Glomerular visceral epithelial cell (primary cell): Measurements from ENCODE around the gene CADPS2.

Experiments
- DNase-seq: peaks from one replicate; pipeline ENCODE4 v3.0.0-alpha.2; 2016; ENCODE audit errors: extremely low spot score

Gene CADPS2

DNA sequence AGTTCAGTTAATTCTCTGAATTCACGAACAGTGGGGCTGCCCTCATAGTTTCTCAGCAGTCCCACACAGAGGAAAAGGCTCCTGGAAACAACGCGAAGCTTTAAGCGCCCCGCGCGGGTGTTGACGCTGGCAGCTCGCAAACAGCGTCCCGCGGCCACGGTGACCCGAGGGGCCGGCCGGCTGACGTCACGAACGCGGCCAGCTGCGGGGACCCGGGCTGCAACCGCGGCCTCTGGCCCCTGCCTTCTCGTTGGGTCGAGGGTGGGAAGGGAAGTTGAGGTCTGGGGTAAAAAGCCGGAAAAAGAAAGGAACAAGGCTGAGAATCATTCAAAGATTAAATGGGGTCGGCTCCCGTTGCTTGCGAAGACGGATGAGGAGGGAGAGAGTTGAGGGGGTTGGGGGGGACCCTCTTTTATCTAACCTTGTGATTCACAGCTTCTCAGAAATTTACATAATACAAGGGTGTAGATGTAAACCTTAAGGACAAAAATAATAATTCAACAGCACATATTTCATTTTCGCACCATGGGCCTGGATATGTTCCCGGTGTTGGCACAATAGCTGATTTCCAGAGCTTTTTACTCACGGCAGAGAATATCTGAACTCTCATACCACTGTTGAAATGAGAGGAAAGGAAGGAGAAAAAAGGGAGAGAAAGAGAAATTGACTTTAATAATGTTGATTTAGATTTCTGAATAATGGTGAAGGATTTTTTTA is 574.4 kb downstream of the CADPS2 start:
- DNase-seq = no peak

DNA sequence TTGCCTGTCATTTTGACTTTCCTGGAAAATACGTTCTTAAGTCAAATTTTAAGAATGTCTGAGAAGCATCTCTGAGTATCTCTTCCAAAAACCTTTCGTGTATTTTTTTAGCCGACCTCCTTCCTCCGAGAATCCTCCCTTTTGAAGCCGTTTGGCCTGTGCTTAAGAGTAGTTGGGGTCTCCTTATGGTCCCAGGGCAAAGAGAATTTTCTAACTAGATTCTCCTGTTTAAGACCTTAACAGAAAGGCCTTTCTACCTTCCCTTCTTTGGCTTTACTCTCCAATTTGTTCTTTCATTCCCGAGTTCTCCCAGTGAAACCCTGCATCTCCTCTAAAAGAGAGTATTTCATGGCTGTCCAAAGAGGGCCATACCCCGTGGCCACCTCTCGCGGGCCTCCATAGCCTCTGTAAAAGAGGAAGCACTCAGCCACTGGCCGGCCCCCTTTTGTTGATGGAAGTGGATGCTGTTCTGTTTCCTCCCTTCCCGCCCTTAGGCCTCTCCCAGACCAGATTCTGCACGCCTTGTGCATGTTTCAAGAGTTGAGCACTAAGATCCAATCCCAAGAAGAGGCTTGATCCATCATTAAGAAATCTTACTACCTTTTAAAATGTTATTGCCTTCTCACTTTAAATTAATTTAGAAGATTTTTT is 575.1 kb downstream of the CADPS2 start:
- DNase-seq = no peak

- no peak for DNase-seq
Measured at GRCh38 chr7:122310119-122311021, 575.9 kb downstream of the CADPS2 start.

GRCh38 chr7:122309421-122309820 is 576.8 kb downstream of the CADPS2 start:
- no peak for DNase-seq

- no peak for DNase-seq
Measured at GRCh38 chr7:122307228-122307621, 579.0 kb downstream of the CADPS2 start.

- no peak for DNase-seq
Measured at GRCh38 chr7:122306320-122307227, 579.7 kb downstream of the CADPS2 start.

DNA sequence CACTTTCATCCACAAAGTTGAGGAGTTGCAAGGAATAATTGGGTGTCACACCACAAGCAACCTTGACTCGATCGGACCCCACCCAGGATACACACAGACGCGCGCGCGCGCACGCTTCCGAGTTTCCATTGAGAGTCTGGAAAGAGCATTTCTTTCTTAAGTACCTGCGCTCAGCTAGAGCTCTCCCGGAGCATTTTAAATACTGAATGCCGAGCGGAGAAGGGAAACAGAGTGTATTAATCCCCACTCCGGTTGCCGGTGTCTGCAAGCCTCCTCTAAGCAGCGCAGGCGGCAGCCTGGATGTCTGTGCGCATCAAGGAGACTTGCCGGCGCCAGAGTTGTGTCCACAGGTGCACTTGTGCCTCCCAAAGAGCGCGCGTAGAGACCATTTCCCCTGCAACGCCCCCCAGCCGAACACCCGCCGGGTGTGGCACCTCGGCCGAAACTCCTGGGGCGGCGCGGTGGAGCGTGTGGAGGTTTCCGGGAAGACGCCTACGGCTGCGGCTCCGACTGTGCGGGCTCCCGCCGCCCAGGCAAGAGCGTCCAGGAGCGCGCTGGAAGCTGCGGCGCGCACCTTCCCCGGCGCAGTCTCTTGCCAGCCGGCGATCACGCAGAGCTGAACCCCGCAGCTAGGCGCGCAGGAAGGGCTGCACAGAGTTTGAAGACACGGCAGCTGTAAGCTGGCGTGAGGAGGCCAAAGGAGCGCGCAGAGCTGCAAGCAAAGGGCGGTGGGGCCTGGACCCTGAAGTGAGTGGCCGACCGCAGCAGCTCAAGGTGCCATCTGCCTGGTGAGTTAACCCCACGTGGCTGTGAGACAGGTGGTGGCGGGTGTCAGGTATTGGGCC is 580.6 kb downstream of the CADPS2 start:
- DNase-seq = no peak

DNA sequence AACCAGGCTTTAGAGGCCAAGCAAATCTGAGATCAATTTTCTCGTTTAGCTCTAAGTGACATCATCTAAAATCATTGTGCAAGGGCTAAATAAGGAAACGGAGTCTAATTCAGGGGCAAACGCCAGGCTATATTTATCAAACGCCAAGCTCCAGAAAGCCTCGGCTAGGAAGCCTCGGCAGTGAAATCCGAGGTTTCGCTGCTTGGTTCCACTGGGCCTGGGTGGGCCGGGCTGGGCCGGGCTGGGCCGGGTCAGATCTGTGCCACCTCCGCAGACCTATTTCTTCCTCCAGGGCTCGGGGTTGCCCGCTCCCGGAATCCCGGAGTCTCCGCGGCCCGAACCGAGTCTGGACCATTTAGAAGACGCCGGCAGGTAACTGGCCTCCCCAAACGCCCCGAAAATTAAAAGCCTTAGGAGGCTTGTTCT is 581.3 kb downstream of the CADPS2 start:
- no peak for DNase-seq

DNA sequence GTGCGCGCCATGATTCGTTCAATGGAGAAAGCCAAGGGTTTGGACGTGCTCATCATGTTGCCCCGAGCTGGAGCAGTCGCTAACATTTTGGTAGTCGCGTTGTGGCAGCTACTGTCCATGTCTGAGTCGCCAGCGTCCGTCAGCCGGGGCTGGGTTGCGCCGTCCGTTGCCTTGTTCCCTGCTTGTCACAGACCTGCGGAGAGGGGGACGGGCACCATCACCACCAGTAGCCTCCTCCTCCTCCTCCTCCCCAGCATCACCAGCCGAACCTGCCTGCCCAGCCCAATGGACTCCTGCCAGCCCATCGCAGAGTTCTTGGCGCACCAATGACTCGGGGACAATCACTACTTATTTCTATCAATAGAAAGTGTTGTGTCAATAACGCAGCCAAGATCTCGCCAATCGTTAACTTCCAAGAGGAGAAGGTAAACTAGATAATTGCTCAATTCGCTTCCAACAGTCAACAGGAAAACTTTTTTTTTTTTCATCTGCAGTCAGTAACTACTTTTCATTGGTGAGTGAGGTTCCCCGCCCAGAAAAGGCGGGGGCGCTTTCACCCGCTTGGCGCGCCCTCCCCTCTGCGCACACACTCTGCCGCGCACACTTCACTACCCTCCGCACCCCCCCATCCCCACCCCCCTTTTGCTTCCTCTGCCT is 581.8 kb downstream of the CADPS2 start, which contains the start of gene FEZF1:
Gene FEZF1, minus strand, starts transcription at position 432 of the 657 bp plus-strand sequence. Its CDS starts 313 bp downstream, at position 119.
- no peak for DNase-seq

GRCh38 chr7:122303531-122304318 is 582.5 kb downstream of the CADPS2 start:
- no peak for DNase-seq

- DNase-seq = no peak
Measured at GRCh38 chr7:122302761-122303530, 583.3 kb downstream of the CADPS2 start.

DNA sequence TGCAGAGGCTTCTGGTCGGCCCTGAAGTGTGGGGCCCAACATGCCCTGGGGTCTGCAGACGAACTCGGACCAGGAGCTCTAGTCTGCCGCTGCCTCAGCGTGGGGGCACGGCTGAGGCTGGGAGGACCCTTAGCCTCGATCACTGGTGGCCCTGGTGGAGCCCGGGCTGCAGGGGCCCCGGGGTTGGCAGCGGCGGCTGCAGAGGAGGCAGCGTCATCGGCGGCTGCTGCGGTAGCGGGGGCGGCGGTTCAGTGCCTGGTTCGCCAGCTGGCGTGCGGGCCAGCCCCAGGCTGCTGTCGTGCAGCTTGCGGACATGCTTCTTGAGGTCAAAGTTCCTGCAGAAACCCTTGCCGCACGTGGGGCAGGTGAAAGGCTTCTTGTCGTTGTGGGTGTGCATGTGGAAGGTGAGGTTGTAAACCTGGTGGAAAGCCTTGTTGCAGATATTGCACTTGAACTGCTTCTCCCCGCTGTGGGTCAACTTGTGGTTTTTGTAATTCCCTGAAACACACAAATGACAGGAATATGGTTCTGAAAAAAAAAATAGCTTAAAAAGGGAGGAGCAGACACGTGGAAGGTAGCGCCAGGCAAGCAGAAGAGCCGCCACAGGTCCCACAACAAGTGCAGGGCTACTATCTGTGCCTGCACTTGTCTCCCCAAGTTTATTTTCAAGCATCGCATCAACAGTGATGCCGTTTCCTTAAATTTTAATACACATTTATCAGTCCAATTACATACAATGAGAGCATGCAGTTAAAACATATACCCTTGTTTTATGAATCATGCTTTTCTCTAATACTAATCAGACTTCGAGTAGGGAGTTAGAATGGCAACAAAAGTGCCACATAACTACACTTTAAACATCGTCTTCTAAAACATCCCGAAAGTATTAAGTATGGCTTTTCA is 584.2 kb downstream of the CADPS2 start:
- DNase-seq = no peak

GRCh38 chr7:122300956-122301833 is 585.1 kb downstream of the CADPS2 start:
- DNase-seq = no peak

DNA sequence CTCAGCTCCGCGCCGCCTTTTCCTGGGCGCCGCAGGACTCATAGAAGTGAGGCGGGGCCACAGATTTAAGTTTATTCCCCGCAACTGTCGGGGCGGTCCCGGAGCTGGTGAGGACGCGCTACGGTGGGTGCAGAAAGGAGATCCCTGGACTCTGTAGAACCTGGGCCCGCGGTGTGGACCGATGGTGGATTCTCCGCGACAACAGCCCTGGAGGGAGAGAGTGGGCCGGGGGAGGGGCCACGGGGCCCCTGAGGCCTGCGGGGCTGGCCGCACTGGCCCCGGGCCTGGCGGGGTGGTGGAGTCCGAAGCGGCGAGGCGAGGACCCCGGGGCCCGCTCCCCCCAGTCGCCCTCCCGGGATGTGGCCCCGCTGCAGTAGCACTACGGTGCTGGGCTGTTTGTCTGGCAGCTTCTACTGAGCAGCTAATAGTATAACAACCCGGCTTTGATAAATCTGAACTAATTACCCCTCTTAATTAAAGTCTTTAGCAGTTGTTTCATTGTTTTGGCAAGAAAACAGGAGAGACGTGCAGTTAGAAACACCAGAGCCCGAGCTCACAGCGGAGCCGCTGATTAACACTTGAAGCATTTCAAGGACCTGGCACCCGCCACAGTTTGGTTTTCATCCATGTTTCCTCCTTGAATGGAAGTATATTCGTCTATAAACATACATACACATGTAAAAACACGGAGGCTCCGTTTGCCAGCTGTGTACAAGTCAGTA is 585.9 kb downstream of the CADPS2 start:
- no peak for DNase-seq

DNA sequence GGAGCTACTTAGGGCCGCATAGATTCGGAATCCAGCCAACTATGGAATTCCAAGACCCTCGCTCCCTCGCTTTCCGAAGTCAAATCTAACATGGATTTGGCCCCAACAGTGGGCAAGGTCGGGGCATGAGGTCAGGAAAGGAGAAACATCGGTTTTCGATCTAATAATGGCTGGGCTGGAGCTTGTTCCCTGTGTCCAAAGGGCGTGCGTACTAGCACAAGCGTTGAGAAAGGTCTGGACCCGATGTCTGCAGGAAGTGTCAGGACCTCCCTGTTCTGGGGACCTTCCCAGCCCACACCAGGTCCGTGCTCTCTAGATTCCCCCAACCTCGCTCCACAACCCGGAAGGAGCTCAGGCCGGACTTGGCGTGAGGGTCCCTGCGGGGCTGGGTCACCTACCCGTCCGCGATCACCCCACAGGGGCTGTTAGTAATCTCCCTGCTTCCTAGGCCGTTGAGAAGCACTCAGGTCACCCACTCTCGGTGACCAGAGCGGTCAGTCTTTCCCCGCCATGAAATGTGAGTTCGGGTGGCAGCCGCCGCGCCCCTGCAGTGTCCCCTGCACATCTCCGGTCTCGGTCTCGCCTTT is 586.5 kb downstream of the CADPS2 start:
- no peak for DNase-seq
